ENCODE data around the gene VAV3.

The VAV3 gene

GRCh38 chr1:107870696-107871095 lies 94.3 kb downstream of the VAV3 start:
- no peak for DNase-seq (ENCODE audit: extremely low read depth, low read depth)
- TF ChIP-seq CTCF (IDR thresholded peaks at IDR 0.05; ENCODE audit: low read depth, low read length, missing control alignments): no peak
- H3K4me3 ChIP-seq (replicated peaks; ENCODE audit: low read depth, low read length): no peak overlapping the region

DNA sequence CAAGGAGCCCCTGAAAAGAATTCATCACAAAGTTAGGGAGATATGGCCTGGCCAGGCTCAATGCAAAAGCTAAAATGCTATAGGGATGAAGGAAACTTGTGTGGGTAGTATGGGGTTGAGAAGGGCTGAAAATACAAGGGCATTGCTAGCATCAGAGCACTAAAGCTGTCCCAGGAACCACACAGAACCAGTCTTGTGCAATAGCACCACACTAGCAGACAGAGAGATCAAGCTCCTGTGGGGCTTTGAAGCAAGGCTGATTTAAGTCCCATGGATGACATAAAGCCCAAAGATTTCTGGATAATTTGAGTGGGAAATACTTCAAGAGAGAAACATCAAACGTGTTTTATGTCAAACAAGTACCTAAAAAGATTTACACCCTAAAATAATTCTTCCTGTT lies 97.1 kb downstream of the VAV3 start:
- no peak for DNase-seq (ENCODE audit: extremely low read depth, low read depth)
- no peak for TF ChIP-seq CTCF (IDR thresholded peaks at IDR 0.05; ENCODE audit: low read depth, low read length, missing control alignments)
- H3K4me3 ChIP-seq (replicated peaks; ENCODE audit: low read depth, low read length): no peak overlapping the region

DNA sequence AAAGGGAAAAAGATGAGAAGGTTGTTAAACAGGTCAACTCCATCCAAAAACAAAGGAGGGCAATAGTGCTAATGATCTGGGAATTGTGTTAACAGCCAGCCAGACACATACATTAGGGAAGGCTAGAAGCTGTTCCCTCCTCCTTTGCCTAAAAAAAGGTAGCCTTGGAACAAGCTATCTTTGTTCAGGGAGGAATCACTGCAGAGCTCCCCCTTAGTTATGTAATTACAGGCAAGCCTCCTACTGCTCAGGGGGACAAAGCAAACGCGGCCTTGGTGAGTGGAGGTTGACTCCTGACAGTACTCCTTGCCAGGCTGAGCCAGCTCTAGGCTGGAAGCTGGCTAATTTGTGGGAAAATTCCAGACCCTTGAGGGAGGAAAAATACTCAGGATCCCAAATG lies 97.6 kb downstream of the VAV3 start:
- H3K4me3 ChIP-seq (replicated peaks; ENCODE audit: low read depth, low read length): no peak overlapping the region
- no peak for TF ChIP-seq CTCF (IDR thresholded peaks at IDR 0.05; ENCODE audit: low read depth, low read length, missing control alignments)
- DNase-seq (ENCODE audit: extremely low read depth, low read depth): no peak

DNA sequence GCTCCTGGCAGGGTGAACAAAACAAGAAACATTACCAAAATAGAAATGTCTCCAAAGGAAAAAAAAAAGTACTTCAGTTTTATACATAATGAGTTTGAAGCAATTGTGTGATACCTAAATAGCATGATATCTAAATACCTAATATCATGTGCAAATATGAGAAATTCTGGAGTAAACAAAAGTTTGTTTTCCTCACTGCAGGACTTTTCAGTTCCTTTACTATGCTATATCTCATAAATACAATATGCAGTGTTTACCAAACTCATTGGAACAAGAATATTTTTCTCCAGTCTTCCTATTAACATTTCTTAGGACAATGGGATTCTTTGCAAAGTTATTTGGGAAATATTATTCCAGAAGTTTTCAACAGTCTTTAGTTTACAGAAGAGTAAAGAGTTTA lies 98.1 kb downstream of the VAV3 start:
- no peak for DNase-seq (ENCODE audit: extremely low read depth, low read depth)
- no peak for TF ChIP-seq CTCF (IDR thresholded peaks at IDR 0.05; ENCODE audit: low read depth, low read length, missing control alignments)

GRCh38 chr1:107865627-107866026 lies 99.4 kb downstream of the VAV3 start:
- TF ChIP-seq CTCF (IDR thresholded peaks at IDR 0.05; ENCODE audit: low read depth, low read length, missing control alignments): no peak
- DNase-seq (ENCODE audit: extremely low read depth, low read depth): no peak
- H3K4me3 ChIP-seq (replicated peaks; ENCODE audit: low read depth, low read length): no peak overlapping the region

More for the DNA sequence above, 98.1 kb downstream of the VAV3 start:
- H3K4me3 ChIP-seq (replicated peaks; ENCODE audit: low read depth, low read length): no peak overlapping the region

GRCh38 chr1:107863342-107863741 lies 101.6 kb downstream of the VAV3 start:
- H3K4me3 ChIP-seq (replicated peaks; ENCODE audit: low read depth, low read length): no peak overlapping the region

More at GRCh38 chr1:107863342-107863741, 101.6 kb downstream of the VAV3 start:
- TF ChIP-seq CTCF (IDR thresholded peaks at IDR 0.05; ENCODE audit: low read depth, low read length, missing control alignments): no peak
- no peak for DNase-seq (ENCODE audit: extremely low read depth, low read depth)

Data from HFF-Myc (cell line).